OCI-LY3 (cell line): ENCODE measurements around the gene COL11A2.
A peak's percentile ranks its signal among the peaks of the same experiment; 100 is the strongest.

Experiments
- H2AFZ ChIP-seq: fragments of 200-600, 300-600 bp; shearing (Covaris generic); 2 replicates; pipeline ENCODE4 v1.6.0; 2014; ENCODE audit warnings: antibody characterized with exemption, low read depth, low read length
- H3K27ac ChIP-seq: fragments of 200-600, 300-600 bp; sonication (generic); 2 replicates; pipeline ENCODE4 v1.5.1; 2014; ENCODE audit warnings: mild to moderate bottlenecking, low read length, moderate library complexity, mixed read lengths
- H3K27me3 ChIP-seq: fragments of 200-600, 300-600 bp; sonication (generic); 2 replicates; pipeline ENCODE4 v1.6.1; 2014; ENCODE audit warnings: low read depth, low read length, mixed read lengths
- H3K36me3 ChIP-seq: fragments of 200-600, 300-600 bp; sonication (generic); replicated peaks from 2 replicates; pipeline ENCODE3; 2014; ENCODE audit warnings: low read depth, low read length, mixed read lengths
- H3K4me1 ChIP-seq: fragments of 300-600, 200-600 bp; sonication (generic); 2 replicates; pipeline ENCODE4 v1.6.1; 2014; ENCODE audit warnings: low read length, mixed read lengths
- H3K4me2 ChIP-seq: fragments of 200-600, 300-600 bp; sonication (generic); 2 replicates; pipeline ENCODE4 v1.6.1; 2014; ENCODE audit warnings: low read length, mixed read lengths
- H3K4me3 ChIP-seq: fragments of 300-600, 200-600 bp; sonication (generic); 2 replicates; pipeline ENCODE4 v1.5.1; 2014; ENCODE audit warnings: antibody characterized with exemption, mild to moderate bottlenecking, low read length, moderate library complexity
- H3K79me2 ChIP-seq: fragments of 300-600, 200-600 bp; shearing (Covaris generic); 2 replicates; pipeline ENCODE4 v1.6.1; 2014; ENCODE audit warnings: mild to moderate bottlenecking, low read length, mixed read lengths
- H3K9ac ChIP-seq: fragments of 300-600, 200-600 bp; shearing (Covaris generic); 2 replicates; pipeline ENCODE4 v1.6.0; 2014; ENCODE audit warnings: mild to moderate bottlenecking, low read length, moderate library complexity
- H3K9me3 ChIP-seq: fragments of 200-600, 300-600 bp; shearing (Covaris generic); 2 replicates; pipeline ENCODE4 v1.6.1; 2014; ENCODE audit warnings: low read length, mixed read lengths; ENCODE audit not compliant: insufficient read depth
- H4K20me1 ChIP-seq: fragments of 200-600, 300-600 bp; sonication (generic); 2 replicates; pipeline ENCODE4 v1.6.1; 2016; ENCODE audit warnings: low read length, mixed read lengths; ENCODE audit not compliant: insufficient read depth
- CTCF ChIP-seq: fragments of 200-600, 300-600 bp; sonication (generic); IDR thresholded peaks from 2 replicates; pipeline ENCODE4 v1.5.1; 2014; ENCODE audit warnings: antibody characterized with exemption, low read length, low read depth
- EZH2phosphoT487 ChIP-seq: fragments of 200-600 bp; shearing (Covaris generic); IDR thresholded peaks from 2 replicates; pipeline ENCODE4 v1.6.1; 2018; ENCODE audit warnings: antibody characterized with exemption, mixed run types, low read depth

COL11A2 gene

GRCh38 chr6:33208091-33208967 is 16.1 kb upstream of the COL11A2 start, which contains the start of gene RING1:
TSS of gene RING1 (plus strand) at chr6:33208500. CDS start at chr6:33208823, 323 bp downstream.
- Histone ChIP-seq H3K4me1 (peaks cover 27% of the 10 kb centered on the region), H3K27me3 (0 out of 2 replicates have a peak, but pooled peaks cover under 1% of the 10 kb centered on the region), H3K9me3 (no peaks in the 10 kb centered on the region), H3K4me2 (peak within 1 kb of the TSS; percentile 96), H3K4me3 (peak within 1 kb of the TSS; percentile 96), H3K27ac (peak within 1 kb of the TSS; percentile 62), H3K9ac (peak within 1 kb of the TSS; percentile 98), H4K20me1 (no peaks in the 10 kb centered on the region; the same call in 1 of the 2 replicates), H3K36me3 (peaks cover 6% of the 10 kb centered on the region), H3K79me2 (no peaks in the 10 kb centered on the region), H2AFZ (no peak within 1 kb of the TSS; the same call in 1 of the 2 replicates)
- TF ChIP-seq CTCF, result no peak

- Histone ChIP-seq H2AFZ (no peak overlapping the region), H3K4me2 (peak overlapping the region; percentile 96), H3K27ac (peak overlapping the region; percentile 62)
Observed at GRCh38 chr6:33207552-33208090, 15.4 kb upstream of the COL11A2 start.

GRCh38 chr6:33206864-33207551 is 14.7 kb upstream of the COL11A2 start:
- peak overlapping the region; percentile 96 for H3K4me3 ChIP-seq
- no peaks in the 10 kb centered on the region for H3K27me3 ChIP-seq
- no peaks in the 10 kb centered on the region; the same call in 1 of the 2 replicates for H4K20me1 ChIP-seq
- TF ChIP-seq EZH2phosphoT487, result no peak
- no peak for TF ChIP-seq CTCF
- H3K79me2 ChIP-seq, result peaks cover 6% of the 10 kb centered on the region
- H3K9ac ChIP-seq, result peak overlapping the region; percentile 98
- no peak overlapping the region for H2AFZ ChIP-seq
- H3K9me3 ChIP-seq, result no peaks in the 10 kb centered on the region
- peaks cover 15% of the 10 kb centered on the region for H3K36me3 ChIP-seq
- H3K27ac ChIP-seq, result no peak overlapping the region
- peaks cover 18% of the 10 kb centered on the region for H3K4me1 ChIP-seq
- peak overlapping the region; percentile 96 for H3K4me2 ChIP-seq

More at GRCh38 chr6:33207552-33208090, 15.4 kb upstream of the COL11A2 start:
- Histone ChIP-seq H3K4me3 (peak overlapping the region; percentile 96), H3K79me2 (no peaks in the 10 kb centered on the region), H3K36me3 (peaks cover 9% of the 10 kb centered on the region), H3K4me1 (peaks cover 20% of the 10 kb centered on the region), H3K9ac (peak overlapping the region; percentile 98), H3K27me3 (no peaks in the 10 kb centered on the region), H3K9me3 (no peaks in the 10 kb centered on the region), H4K20me1 (no peaks in the 10 kb centered on the region; the same call in 1 of the 2 replicates)
- TF ChIP-seq EZH2phosphoT487, result no peak
- TF ChIP-seq CTCF, result no peak
